ENCODE data around the gene KCNH8. TPM values are rescaled to one million over a fixed set of nuclear protein-coding genes. Genes with fewer than 3 reads are reported as not detected.

KCNH8 gene
- total RNA-seq, 1 donor from 2014 or later = not detected

GRCh38 chr3:19190126-19190525 lies 41.8 kb downstream of the KCNH8 start:
- H3K27me3 ChIP-seq (ENCODE audit: control insufficient read depth, insufficient read depth, low read length) = no peaks in the 10 kb centered on the region
- DNase-seq (ENCODE audit: low read depth) (no peak), FAIRE-seq (no peak)
- no peak for TF ChIP-seq CTCF (IDR thresholded peaks at IDR 0.05; ENCODE audit: insufficient read depth, low read length, severe bottlenecking)
- H3K36me3 ChIP-seq (ENCODE audit: control insufficient read depth, insufficient read depth, low read length) = no peaks in the 10 kb centered on the region
- H3K4me3 ChIP-seq (ENCODE audit: low read depth, low read length) = no peak overlapping the region

GRCh38 chr3:19190602-19191001 lies 42.3 kb downstream of the KCNH8 start:
- no peak for FAIRE-seq
- no peak for TF ChIP-seq CTCF (IDR thresholded peaks at IDR 0.05; ENCODE audit: insufficient read depth, low read length, severe bottlenecking)
- no peaks in the 10 kb centered on the region for H3K27me3 ChIP-seq (ENCODE audit: control insufficient read depth, insufficient read depth, low read length)

GRCh38 chr3:19199131-19199530 lies 50.8 kb downstream of the KCNH8 start:
- no peaks in the 10 kb centered on the region for H3K27me3 ChIP-seq (ENCODE audit: control insufficient read depth, insufficient read depth, low read length)
- no peaks in the 10 kb centered on the region for H3K36me3 ChIP-seq (ENCODE audit: control insufficient read depth, insufficient read depth, low read length)
- DNase-seq (ENCODE audit: low read depth) = no peak
- no peak for FAIRE-seq
- no peak for TF ChIP-seq CTCF (IDR thresholded peaks at IDR 0.05; ENCODE audit: insufficient read depth, low read length, severe bottlenecking)
- H3K4me3 ChIP-seq (ENCODE audit: low read depth, low read length) = no peak overlapping the region

More at GRCh38 chr3:19190602-19191001, 42.3 kb downstream of the KCNH8 start:
- Histone ChIP-seq H3K36me3 (ENCODE audit: control insufficient read depth, insufficient read depth, low read length) (no peaks in the 10 kb centered on the region), H3K4me3 (ENCODE audit: low read depth, low read length) (no peak overlapping the region)
- no peak for DNase-seq (ENCODE audit: low read depth)

- no peak for DNase-seq (ENCODE audit: low read depth)
- Histone ChIP-seq H3K36me3 (ENCODE audit: control insufficient read depth, insufficient read depth, low read length) (no peaks in the 10 kb centered on the region), H3K4me3 (ENCODE audit: low read depth, low read length) (no peak overlapping the region), H3K27me3 (ENCODE audit: control insufficient read depth, insufficient read depth, low read length) (no peaks in the 10 kb centered on the region)
- FAIRE-seq = no peak
- TF ChIP-seq CTCF (IDR thresholded peaks at IDR 0.05; ENCODE audit: insufficient read depth, low read length, severe bottlenecking) = no peak
Measured at GRCh38 chr3:19202303-19202702, 54.0 kb downstream of the KCNH8 start.

- no peak for DNase-seq (ENCODE audit: low read depth)
- FAIRE-seq = no peak
- Histone ChIP-seq H3K27me3 (ENCODE audit: control insufficient read depth, insufficient read depth, low read length) (no peaks in the 10 kb centered on the region), H3K4me3 (ENCODE audit: low read depth, low read length) (no peak overlapping the region), H3K36me3 (ENCODE audit: control insufficient read depth, insufficient read depth, low read length) (no peaks in the 10 kb centered on the region)
- no peak for TF ChIP-seq CTCF (IDR thresholded peaks at IDR 0.05; ENCODE audit: insufficient read depth, low read length, severe bottlenecking)
Measured at GRCh38 chr3:19202754-19203153, 54.4 kb downstream of the KCNH8 start.

- Histone ChIP-seq H3K4me3 (ENCODE audit: low read depth, low read length) (no peak overlapping the region), H3K36me3 (ENCODE audit: control insufficient read depth, insufficient read depth, low read length) (no peaks in the 10 kb centered on the region), H3K27me3 (ENCODE audit: control insufficient read depth, insufficient read depth, low read length) (no peaks in the 10 kb centered on the region)
- TF ChIP-seq CTCF (IDR thresholded peaks at IDR 0.05; ENCODE audit: insufficient read depth, low read length, severe bottlenecking) = no peak
- FAIRE-seq (no peak), DNase-seq (ENCODE audit: low read depth) (no peak)
Measured at GRCh38 chr3:19206540-19206939, 58.2 kb downstream of the KCNH8 start.

Data from bronchial epithelial cell (primary cell).